ENCODE data around the gene MT3.

GRCh38 chr16:56626685-56627084 is 37.4 kb downstream of the MT3 start:
- no peak for TF ChIP-seq CTCF (IDR thresholded peaks at IDR 0.05 in 2 of 3, conservative IDR thresholded peaks at IDR 0.05 in 1 of 3; ENCODE audit: insufficient read depth in 2 of 3, low read depth in 1 of 3, low read length in 3 of 3)
- no peak for TF ChIP-seq JUN (IDR thresholded peaks at IDR 0.05; ENCODE audit: borderline replicate concordance, low read depth, low read length)
- TF ChIP-seq JUN (CRISPR knock-in tag; IDR thresholded peaks at IDR 0.05; ENCODE audit: borderline replicate concordance): no peak
- no peak for TF ChIP-seq SMARCA4 (IDR thresholded peaks at IDR 0.05)
- TF ChIP-seq NCOR1 (IDR thresholded peaks at IDR 0.05): no peak
- TF ChIP-seq ZNF830 (CRISPR knock-in tag; IDR thresholded peaks at IDR 0.05): no peak
- no peak for TF ChIP-seq POLR2A (conservative IDR thresholded peaks at IDR 0.05)
- TF ChIP-seq SMAD3 (CRISPR knock-in tag; conservative IDR thresholded peaks at IDR 0.05): no peak
